Neutrophil (primary cell): ENCODE data around the gene KMT5C.

Experiments
- H3K27ac ChIP-seq: fragments of 200-600 bp; sonication (generic); 2 replicates; pipeline ENCODE4 v1.5.1; 2016; ENCODE audit warnings: mild to moderate bottlenecking, moderate library complexity
- H3K27me3 ChIP-seq: fragments of 200-600 bp; sonication (generic); 2 replicates; pipeline ENCODE4 v1.6.0; 2016; ENCODE audit warnings: mild to moderate bottlenecking
- H3K36me3 ChIP-seq: fragments of 200-600 bp; sonication (generic); 2 replicates; pipeline ENCODE4 v1.5.1; 2017
- H3K4me1 ChIP-seq, 2 experiments: fragments of 200-600 bp in 1 of 2; sonication (generic) in 1 of 2; 1 replicate in 1 of 2; 2 replicates in 1 of 2; pipeline versions ENCODE4 v1.5.1 to v1.6.1; 2013 to 2016; ENCODE audit warnings: low read depth in 1 of 2, low read length in 1 of 2, mild to moderate bottlenecking in 1 of 2, moderate library complexity in 1 of 2; ENCODE audit not compliant: control insufficient read depth in 1 of 2, insufficient read depth in 1 of 2
- H3K4me3 ChIP-seq, 2 experiments: fragments of 200-600 bp in 1 of 2; sonication (generic) in 1 of 2; 1 replicate in 1 of 2; 2 replicates in 1 of 2; pipeline ENCODE4 v1.5.1; 2013 to 2016; ENCODE audit warnings: low read depth in 1 of 2, low read length in 1 of 2, mild to moderate bottlenecking in 1 of 2, moderate library complexity in 1 of 2
- H3K9me3 ChIP-seq: fragments of 200-600 bp; sonication (generic); 2 replicates; pipeline ENCODE4 v1.5.1; 2016
- CTCF ChIP-seq: fragments of 200-600 bp; sonication (generic); IDR thresholded peaks from 2 replicates; pipeline ENCODE4 v1.5.1; 2016; ENCODE audit warnings: antibody characterized with exemption

Gene KMT5C

GRCh38 chr19:55345818-55346724, 6.4 kb downstream of the KMT5C start:
- no peak overlapping the region for H3K4me3 ChIP-seq
- peaks cover 16% of the 10 kb centered on the region for H3K36me3 ChIP-seq
- H3K27ac ChIP-seq = no peak overlapping the region
- H3K9me3 ChIP-seq = no peaks in the 10 kb centered on the region
- peaks cover 12% of the 10 kb centered on the region for H3K27me3 ChIP-seq
- no peak for TF ChIP-seq CTCF
- peaks cover 0 to 3% of the 10 kb centered on the region in 2 experiments for H3K4me1 ChIP-seq

- Histone ChIP-seq H3K9me3 (no peaks in the 10 kb centered on the region), H3K4me3 (no peak overlapping the region), H3K27me3 (peaks cover 13% of the 10 kb centered on the region), H3K36me3 (peaks cover 16% of the 10 kb centered on the region), H3K4me1 (no peaks in the 10 kb centered on the region), H3K27ac (no peak overlapping the region)
- no peak for TF ChIP-seq CTCF
These were observed 7.2 kb downstream of the KMT5C start for GRCh38 chr19:55346725-55347441.

- Histone ChIP-seq H3K27me3 (peaks cover 20% of the 10 kb centered on the region), H3K36me3 (peaks cover 12% of the 10 kb centered on the region), H3K4me3 (no peak overlapping the region), H3K27ac (no peak overlapping the region), H3K4me1 (no peaks in the 10 kb centered on the region), H3K9me3 (no peaks in the 10 kb centered on the region)
- TF ChIP-seq CTCF = no peak
These were observed 7.8 kb downstream of the KMT5C start for GRCh38 chr19:55347442-55348009.

GRCh38 chr19:55348317-55349034, 8.8 kb downstream of the KMT5C start:
- Histone ChIP-seq H3K27me3 (peaks cover 29% of the 10 kb centered on the region), H3K4me3 (no peak overlapping the region), H3K4me1 (peaks cover 3 to 4% of the 10 kb centered on the region in 2 experiments), H3K27ac (no peak overlapping the region), H3K9me3 (no peaks in the 10 kb centered on the region), H3K36me3 (peaks cover 12% of the 10 kb centered on the region)
- no peak for TF ChIP-seq CTCF

GRCh38 chr19:55350620-55351315, 11.1 kb downstream of the KMT5C start:
- H3K27ac ChIP-seq = no peak overlapping the region
- peaks cover 12% of the 10 kb centered on the region for H3K36me3 ChIP-seq
- no peaks in the 10 kb centered on the region for H3K9me3 ChIP-seq

More at GRCh38 chr19:55350620-55351315, 11.1 kb downstream of the KMT5C start:
- peaks cover 7 to 15% of the 10 kb centered on the region in 2 experiments for H3K4me1 ChIP-seq
- peaks cover 52% of the 10 kb centered on the region for H3K27me3 ChIP-seq
- no peak overlapping the region for H3K4me3 ChIP-seq
- no peak for TF ChIP-seq CTCF
